ENCODE measurements around the gene PGM5.
"Not testable (repeated sequence)": the region's sequence is repeated elsewhere in the genome, so short reads cannot be mapped to it uniquely, and the experiment has no call there.

PGM5 gene

GRCh38 chr9:68356380-68357118 lies at the start of gene PGM5:
Gene PGM5, plus strand, starts transcription at chr9:68356611. Its CDS starts 517 bp downstream, at chr9:68357128.
- not testable (repeated sequence) for DNase-seq (ENCODE audit: low spot score)

GRCh38 chr9:68307127-68307526 lies 49.3 kb upstream of the PGM5 start:
- not testable (repeated sequence) for DNase-seq (ENCODE audit: low spot score)

- DNase-seq (ENCODE audit: low spot score) = not testable (repeated sequence)
Measured at GRCh38 chr9:68307654-68308053, 48.8 kb upstream of the PGM5 start.

- DNase-seq (ENCODE audit: low spot score) = not testable (repeated sequence)
Measured at GRCh38 chr9:68311208-68311607, 45.2 kb upstream of the PGM5 start.

GRCh38 chr9:68318209-68318608 lies 38.2 kb upstream of the PGM5 start:
- DNase-seq (ENCODE audit: low spot score) = not testable (repeated sequence)

- DNase-seq (ENCODE audit: low spot score) = not testable (repeated sequence)
Measured at GRCh38 chr9:68323749-68324148, 32.7 kb upstream of the PGM5 start.

GRCh38 chr9:68324518-68324917 lies 31.9 kb upstream of the PGM5 start:
- DNase-seq (ENCODE audit: low spot score) = not testable (repeated sequence)

- DNase-seq (ENCODE audit: low spot score) = not testable (repeated sequence)
Measured at GRCh38 chr9:68329106-68329505, 27.3 kb upstream of the PGM5 start.

GRCh38 chr9:68330531-68331173 lies 25.8 kb upstream of the PGM5 start:
- DNase-seq (ENCODE audit: low spot score) = not testable (repeated sequence)

GRCh38 chr9:68332122-68332521 lies 24.3 kb upstream of the PGM5 start:
- not testable (repeated sequence) for DNase-seq (ENCODE audit: low spot score)

- not testable (repeated sequence) for DNase-seq (ENCODE audit: low spot score)
Measured at GRCh38 chr9:68335935-68336334, 20.5 kb upstream of the PGM5 start.

- not testable (repeated sequence) for DNase-seq (ENCODE audit: low spot score)
Measured at GRCh38 chr9:68336639-68337339, 19.6 kb upstream of the PGM5 start.

GRCh38 chr9:68338000-68338399 lies 18.4 kb upstream of the PGM5 start:
- DNase-seq (ENCODE audit: low spot score) = not testable (repeated sequence)

GRCh38 chr9:68342265-68343025 lies 14.0 kb upstream of the PGM5 start:
- DNase-seq (ENCODE audit: low spot score) = not testable (repeated sequence)

GRCh38 chr9:68343242-68343641 lies 13.2 kb upstream of the PGM5 start:
- DNase-seq (ENCODE audit: low spot score) = not testable (repeated sequence)

GRCh38 chr9:68343992-68344391 lies 12.4 kb upstream of the PGM5 start:
- DNase-seq (ENCODE audit: low spot score) = not testable (repeated sequence)

- not testable (repeated sequence) for DNase-seq (ENCODE audit: low spot score)
Measured at GRCh38 chr9:68351689-68352088, 4.7 kb upstream of the PGM5 start.

GRCh38 chr9:68355993-68356379 lies 425 bp upstream of the PGM5 start:
- DNase-seq (ENCODE audit: low spot score) = not testable (repeated sequence)

- DNase-seq (ENCODE audit: low spot score) = not testable (repeated sequence)
Measured at GRCh38 chr9:68357119-68357714, 806 bp downstream of the PGM5 start.

- not testable (repeated sequence) for DNase-seq (ENCODE audit: low spot score)
Measured at GRCh38 chr9:68366933-68367547, 10.6 kb downstream of the PGM5 start.

GRCh38 chr9:68375789-68376188 lies 19.4 kb downstream of the PGM5 start:
- DNase-seq (ENCODE audit: low spot score) = not testable (repeated sequence)

Data from putamen (tissue), 1 donor.